IMR-90 (cell line): ENCODE results near the gene USP36. TPM values are rescaled to one million over a fixed set of nuclear protein-coding genes. Genes with fewer than 3 reads are reported as not detected.

Experiments used
- ATAC-seq: fragments of 200-7000 bp; cut with Tn5 transposase; 2 replicates; pipeline ENCODE4 v1.9.1; 2020; ENCODE audit warnings: low read depth, mild to moderate bottlenecking, moderate library complexity
- BruUV-seq: library from RNA; stranded (reverse); fragments of 400-500 nt; replicated peaks from 2 replicates; lab custom pipeline; 2021; lab: Mats Ljungman, UMichigan
- CTCF ChIA-PET: fragments of 300-600 bp; formaldehyde crosslinking; extraction: SDS; loops from one replicate; lab custom pipeline; 2021; ENCODE audit warnings: antibody characterized with exemption; lab: Yijun Ruan, JAX
- POLR2A ChIA-PET: fragments of 300-600 bp; sonication (Branson Sonifier 250); formaldehyde crosslinking; loops from one replicate; lab custom pipeline; 2022; ENCODE audit warnings: antibody characterized with exemption; ENCODE audit not compliant: unreplicated experiment; lab: Charles Lee
- DNase-seq: peaks from one replicate; pipeline ENCODE4 v3.0.0; 2013
- H2AFZ ChIP-seq: replicated peaks from 2 replicates; pipeline ENCODE3; 2013; ENCODE audit warnings: low read length, mild to moderate bottlenecking; ENCODE audit not compliant: poor library complexity
- H2AK5ac ChIP-seq: 2 replicates; pipeline ENCODE4 v1.6.1; 2013; ENCODE audit warnings: low read depth, low read length, inconsistent platforms
- H2AK9ac ChIP-seq: replicated peaks from 2 replicates; pipeline ENCODE3; 2013; ENCODE audit warnings: mild to moderate bottlenecking, low read depth, low read length, moderate library complexity; ENCODE audit not compliant: poor library complexity
- H2BK120ac ChIP-seq: 2 replicates; pipeline ENCODE4 v1.6.1; 2013; ENCODE audit warnings: low read depth, low read length, inconsistent platforms
- H2BK15ac ChIP-seq: 3 replicates; pipeline ENCODE4 v1.6.1; 2013; ENCODE audit warnings: low read depth, low read length, inconsistent platforms
- H2BK20ac ChIP-seq: 2 replicates; pipeline ENCODE4 v1.6.1; 2013; ENCODE audit warnings: low read depth, mild to moderate bottlenecking, inconsistent platforms, low read length, moderate library complexity
- H2BK5ac ChIP-seq: 2 replicates; pipeline ENCODE4 v1.6.1; 2013; ENCODE audit warnings: mild to moderate bottlenecking, low read depth, low read length, inconsistent platforms; ENCODE audit not compliant: poor library complexity, severe bottlenecking
- H3K14ac ChIP-seq: replicated peaks from 2 replicates; pipeline ENCODE4 v1.6.1; 2013; ENCODE audit warnings: low read depth, low read length, inconsistent platforms
- H3K18ac ChIP-seq: 2 replicates; pipeline ENCODE4 v1.6.1; 2013; ENCODE audit warnings: low read depth, low read length, control low read depth
- H3K23ac ChIP-seq: 2 replicates; pipeline ENCODE4 v1.6.1; 2013; ENCODE audit warnings: low read depth, low read length, inconsistent platforms
- H3K27ac ChIP-seq: 2 replicates; pipeline ENCODE4 v1.5.1; 2013; ENCODE audit warnings: mild to moderate bottlenecking, control low read depth, low read length; ENCODE audit not compliant: insufficient read depth
- H3K27me3 ChIP-seq: 2 replicates; pipeline ENCODE4 v1.6.1; 2013; ENCODE audit warnings: low read length; ENCODE audit not compliant: control insufficient read depth, insufficient read depth
- H3K36me3 ChIP-seq: 2 replicates; pipeline ENCODE4 v1.6.1; 2013; ENCODE audit warnings: low read length, mixed read lengths; ENCODE audit not compliant: control insufficient read depth, insufficient read depth
- H3K4ac ChIP-seq: 2 replicates; pipeline ENCODE4 v1.6.1; 2013; ENCODE audit warnings: low read depth, low read length, inconsistent platforms
- H3K4me1 ChIP-seq: 2 replicates; pipeline ENCODE4 v1.6.1; 2013; ENCODE audit warnings: low read length, mixed read lengths; ENCODE audit not compliant: control insufficient read depth, insufficient read depth
- H3K4me2 ChIP-seq: 2 replicates; pipeline ENCODE4 v1.6.1; 2013; ENCODE audit warnings: low read depth, mild to moderate bottlenecking, control low read depth, low read length, moderate library complexity
- H3K4me3 ChIP-seq: 2 replicates; pipeline ENCODE4 v1.5.1; 2013; ENCODE audit warnings: low read depth, mild to moderate bottlenecking, control low read depth, low read length, moderate library complexity; ENCODE audit not compliant: insufficient read depth
- H3K56ac ChIP-seq: 2 replicates; pipeline ENCODE4 v1.6.1; 2013; ENCODE audit warnings: low read length, inconsistent platforms; ENCODE audit not compliant: insufficient read depth; ENCODE audit errors: extremely low read depth
- H3K79me1 ChIP-seq, 2 experiments: 2 replicates each; pipeline ENCODE4 v1.6.1; 2013; ENCODE audit warnings: low read length in 2 of 2, inconsistent platforms in 1 of 2, low read depth in 1 of 2
- H3K9ac ChIP-seq: 2 replicates; pipeline ENCODE4 v1.6.1; 2013; ENCODE audit warnings: low read depth, low read length, control low read depth
- H3K9me1 ChIP-seq: 2 replicates; pipeline ENCODE4 v1.6.1; 2013; ENCODE audit warnings: low read length, inconsistent platforms; ENCODE audit not compliant: insufficient read depth
- H3K9me3 ChIP-seq: 2 replicates; pipeline ENCODE4 v1.6.1; 2013; ENCODE audit warnings: low read length; ENCODE audit not compliant: control insufficient read depth, insufficient read depth
- H4K20me1 ChIP-seq: 2 replicates; pipeline ENCODE4 v1.6.1; 2013; ENCODE audit warnings: low read length, inconsistent platforms; ENCODE audit not compliant: insufficient read depth
- H4K5ac ChIP-seq: 2 replicates; pipeline ENCODE4 v1.6.1; 2013; ENCODE audit warnings: mild to moderate bottlenecking, low read depth, low read length, control low read depth
- H4K8ac ChIP-seq, 2 experiments: 2 replicates each; pipeline ENCODE4 v1.6.1; 2013; ENCODE audit warnings: low read depth in 2 of 2, low read length in 2 of 2, control low read depth in 1 of 2, inconsistent platforms in 1 of 2
- H4K91ac ChIP-seq: 2 replicates; pipeline ENCODE4 v1.6.1; 2013; ENCODE audit warnings: low read depth, low read length, inconsistent platforms; ENCODE audit not compliant: insufficient read depth
- CEBPB ChIP-seq: IDR thresholded peaks from 2 replicates; pipeline ENCODE4 v1.6.1; 2012; ENCODE audit warnings: low read depth, low read length, improper control_type of control experiment
- CHD1 ChIP-seq: IDR thresholded peaks from 2 replicates; pipeline ENCODE4 v1.6.1; 2012; ENCODE audit warnings: low read depth, low read length, improper control_type of control experiment
- RAD21 ChIP-seq: IDR thresholded peaks from 2 replicates; pipeline ENCODE4 v1.6.1; 2012; ENCODE audit warnings: low read length, improper control_type of control experiment
- SMC3 ChIP-seq: fragments of 150-350 bp; IDR thresholded peaks from 2 replicates; pipeline ENCODE4 v1.6.1; 2016; ENCODE audit warnings: low read depth, mild to moderate bottlenecking, antibody characterized with exemption, low read length, moderate library complexity
- WGBS, 2 experiments: methylation state at CpG; one replicate each; pipeline versions ENCODE4 v1.1.5 to v1.1.7; 2013; ENCODE audit warnings: missing lambda C conversion rate in 2 of 2; ENCODE audit not compliant: insufficient read length in 1 of 2; ENCODE audit errors: extremely low coverage in 2 of 2; 5-methylcytosine and 5-hydroxymethylcytosine counted together
- dilution Hi-C: fragments of 300-500 bp; cut with HindIII; formaldehyde crosslinking; loops from one replicate; pipeline ENCODE4 v1.14.3; 2018; ENCODE audit warnings: low sequenced_read_pairs; ENCODE audit not compliant: unreplicated experiment
- in situ Hi-C: fragments of 300-500 bp; cut with MboI; formaldehyde crosslinking; loops from 3 replicates; pipeline ENCODE4 v1.14.3; 2019; ENCODE audit warnings: low sequenced_read_pairs, inconsistent platforms, mixed read lengths
- intact Hi-C: fragments of 100-400 bp; cut with micrococcal nuclease; formaldehyde crosslinking; loops from 2 replicates; pipeline ENCODE4 v1.10.0; 2022
- polyA plus RNA-seq, 3 experiments: library from polyadenylated mRNA; depleted of rRNA; stranded (reverse); fragments of >200 nt; gene quantifications; 2 replicates each; pipeline ENCODE4 v1.2.3, GENCODE V29; 2012; ENCODE audit warnings: low replicate concordance in 1 of 3
- total RNA-seq: library from RNA; depleted of rRNA; stranded (reverse); fragments of >200 nt; gene quantifications from 2 replicates; pipeline ENCODE4 v1.2.3, GENCODE V29; 2012
- TF ChIP-seq, protein P1 (sequence below): fragments of 150-350 bp; IDR thresholded peaks from 2 replicates; pipeline ENCODE4 v1.6.1; 2016; ENCODE audit warnings: low read depth, mild to moderate bottlenecking, low read length, moderate library complexity, borderline replicate concordance

USP36 gene
- total and polyA plus RNA-seq, 2 of the 4 experiments (the other 2 are of a cell fraction), result 30.6 to 38.3 TPM

DNA sequence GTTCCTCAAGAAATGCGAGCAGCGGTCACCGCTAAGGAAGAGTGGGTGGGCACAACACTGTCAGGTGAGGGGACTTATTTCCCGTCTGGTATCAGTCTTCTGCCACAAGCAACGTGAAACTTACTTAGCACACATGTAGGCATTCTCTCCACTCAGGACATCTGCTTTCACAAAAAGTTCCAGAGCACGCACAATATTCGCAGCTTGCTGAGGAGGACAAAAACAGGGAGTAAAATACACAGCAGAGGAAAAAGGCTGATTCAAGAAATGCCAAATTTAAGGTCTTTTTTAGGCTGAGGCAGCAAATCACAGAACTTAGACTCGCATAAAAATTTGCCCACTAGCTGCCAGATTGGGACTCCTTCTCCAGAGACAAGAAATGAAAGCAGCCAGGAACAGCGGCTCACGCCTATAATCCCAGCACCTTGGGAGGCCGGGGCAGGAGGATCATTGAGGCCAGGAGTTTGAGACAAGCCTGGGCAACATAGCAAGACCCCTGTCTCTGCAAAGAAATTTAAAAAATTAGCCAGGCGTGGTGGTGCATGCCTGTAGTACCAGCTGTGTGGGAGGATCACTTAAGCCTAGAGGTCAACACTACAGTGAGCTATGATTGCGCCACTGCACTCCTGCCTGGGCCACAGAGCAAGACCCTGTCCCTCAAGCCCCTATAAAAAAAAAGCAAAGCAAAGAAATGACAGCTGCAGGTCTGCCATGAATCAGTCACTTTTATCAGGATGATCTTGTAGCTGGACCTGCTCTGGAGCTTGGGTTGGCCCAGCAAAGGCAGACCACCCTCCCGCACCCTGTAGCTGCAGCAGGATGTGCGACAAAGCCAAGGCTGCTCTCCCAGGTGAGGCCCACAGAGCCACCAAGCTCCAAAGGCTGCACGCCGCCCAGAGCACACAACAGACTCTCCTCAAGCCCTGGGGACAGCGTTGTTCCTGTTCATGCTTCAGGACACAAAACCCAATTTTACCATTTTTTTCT, 20.5 kb downstream of the USP36 start:
- dilution Hi-C loops, result no loop called here
- H4K8ac ChIP-seq, result no peak overlapping the region
- no peak overlapping the region for H4K5ac ChIP-seq
- H3K18ac ChIP-seq, result no peak overlapping the region
- ATAC-seq (no peak), DNase-seq (no peak)
- no peak overlapping the region for H3K4ac ChIP-seq
- no peak overlapping the region for H2BK120ac ChIP-seq
- intact Hi-C loops, result loop anchor here (10.0 kb wide), 1 partner anchor 325 kb away; no protein-coding TSS in a partner anchor
- peaks cover 15% of the 10 kb centered on the region for H3K9me1 ChIP-seq
- CTCF ChIA-PET, result interaction anchor here (0.9 kb wide), 1 partner anchor 15 kb away, joined by 3 read pairs; no protein-coding TSS in a partner anchor
- H3K14ac ChIP-seq, result no peak overlapping the region
- no peak overlapping the region for H3K4me2 ChIP-seq
- POLR2A ChIA-PET, result no interaction called here
- peaks cover 63% of the 10 kb centered on the region for H3K36me3 ChIP-seq
- no TSS peak for BruUV-seq
- TF ChIP-seq CEBPB, result no peak
- no peak for TF ChIP-seq CHD1
- TF ChIP-seq, protein P1, sequence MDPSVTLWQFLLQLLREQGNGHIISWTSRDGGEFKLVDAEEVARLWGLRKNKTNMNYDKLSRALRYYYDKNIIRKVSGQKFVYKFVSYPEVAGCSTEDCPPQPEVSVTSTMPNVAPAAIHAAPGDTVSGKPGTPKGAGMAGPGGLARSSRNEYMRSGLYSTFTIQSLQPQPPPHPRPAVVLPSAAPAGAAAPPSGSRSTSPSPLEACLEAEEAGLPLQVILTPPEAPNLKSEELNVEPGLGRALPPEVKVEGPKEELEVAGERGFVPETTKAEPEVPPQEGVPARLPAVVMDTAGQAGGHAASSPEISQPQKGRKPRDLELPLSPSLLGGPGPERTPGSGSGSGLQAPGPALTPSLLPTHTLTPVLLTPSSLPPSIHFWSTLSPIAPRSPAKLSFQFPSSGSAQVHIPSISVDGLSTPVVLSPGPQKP, result no peak
- no peak for TF ChIP-seq SMC3
- TF ChIP-seq RAD21, result no peak
- in situ Hi-C loops, result no loop called here
- no peak overlapping the region for H4K91ac ChIP-seq
- no peak overlapping the region for H2AFZ ChIP-seq
- no peaks in the 10 kb centered on the region for H3K9me3 ChIP-seq
- H2AK5ac ChIP-seq, result no peak overlapping the region
- peaks cover 33 to 86% of the 10 kb centered on the region in 2 experiments for H3K79me1 ChIP-seq
- 90% methylated on average over 4 of the region's 18 CpGs; no CpG with 5 or more reads in 1 of the 2 experiments for WGBS, 2 experiments
- no peak overlapping the region for H2BK15ac ChIP-seq
- no peaks in the 10 kb centered on the region for H3K27me3 ChIP-seq
- H2BK5ac ChIP-seq, result no peak overlapping the region
- no peak overlapping the region for H3K56ac ChIP-seq
- no peak overlapping the region for H2BK20ac ChIP-seq
- no peak overlapping the region for H3K27ac ChIP-seq
- H3K4me1 ChIP-seq, result peaks cover 16% of the 10 kb centered on the region
- no peak overlapping the region for H3K4me3 ChIP-seq
- no peak overlapping the region for H2AK9ac ChIP-seq
- H4K20me1 ChIP-seq, result peaks cover 16% of the 10 kb centered on the region
- H3K23ac ChIP-seq, result no peak overlapping the region
- H3K9ac ChIP-seq, result no peak overlapping the region
